Effector memory CD4-positive, alpha-beta T cell (primary cell): ENCODE results near the gene PPARG.

Experiments used
- DNase-seq, 3 donors: peaks; one replicate each; pipeline ENCODE4 v3.0.0-alpha.2; 2020
- H3K27ac ChIP-seq: 2 replicates; pipeline ENCODE4 v1.7.0; 2013; ENCODE audit warnings: mild to moderate bottlenecking, low read length, moderate library complexity; ENCODE audit not compliant: insufficient read depth, poor library complexity, severe bottlenecking
- H3K27me3 ChIP-seq: replicated peaks from 2 replicates; pipeline ENCODE4 v1.7.0; 2013; ENCODE audit warnings: mild to moderate bottlenecking, low read length; ENCODE audit not compliant: insufficient read depth, control insufficient read depth, poor library complexity, severe bottlenecking
- H3K36me3 ChIP-seq: 2 replicates; pipeline ENCODE4 v1.7.0; 2013; ENCODE audit warnings: mild to moderate bottlenecking, low read length, moderate library complexity; ENCODE audit not compliant: control insufficient read depth, insufficient read depth
- H3K4me1 ChIP-seq: 2 replicates; pipeline ENCODE4 v1.7.0; 2013; ENCODE audit warnings: low read length, mild to moderate bottlenecking; ENCODE audit not compliant: control insufficient read depth, insufficient read depth, poor library complexity, severe bottlenecking
- H3K4me3 ChIP-seq: 2 replicates; pipeline ENCODE4 v1.7.0; 2013; ENCODE audit warnings: low read length, low read depth, mild to moderate bottlenecking; ENCODE audit not compliant: insufficient read depth, poor library complexity, severe bottlenecking
- H3K9me3 ChIP-seq: 2 replicates; pipeline ENCODE4 v1.7.0; 2013; ENCODE audit warnings: mild to moderate bottlenecking, low read length, moderate library complexity; ENCODE audit not compliant: control insufficient read depth

PPARG gene

GRCh38 chr3:12401208-12401607 is 112.3 kb downstream of the PPARG start:
- H3K27me3 ChIP-seq, result no peaks in the 10 kb centered on the region
- H3K9me3 ChIP-seq, result no peaks in the 10 kb centered on the region
- no peak for DNase-seq
- H3K36me3 ChIP-seq, result no peaks in the 10 kb centered on the region
- H3K27ac ChIP-seq, result no peak overlapping the region
- H3K4me3 ChIP-seq, result no peak overlapping the region
- H3K4me1 ChIP-seq, result no peaks in the 10 kb centered on the region

GRCh38 chr3:12405432-12406272 is 116.8 kb downstream of the PPARG start:
- Histone ChIP-seq H3K27me3 (no peaks in the 10 kb centered on the region), H3K27ac (no peak overlapping the region)
- no peak for DNase-seq

DNA sequence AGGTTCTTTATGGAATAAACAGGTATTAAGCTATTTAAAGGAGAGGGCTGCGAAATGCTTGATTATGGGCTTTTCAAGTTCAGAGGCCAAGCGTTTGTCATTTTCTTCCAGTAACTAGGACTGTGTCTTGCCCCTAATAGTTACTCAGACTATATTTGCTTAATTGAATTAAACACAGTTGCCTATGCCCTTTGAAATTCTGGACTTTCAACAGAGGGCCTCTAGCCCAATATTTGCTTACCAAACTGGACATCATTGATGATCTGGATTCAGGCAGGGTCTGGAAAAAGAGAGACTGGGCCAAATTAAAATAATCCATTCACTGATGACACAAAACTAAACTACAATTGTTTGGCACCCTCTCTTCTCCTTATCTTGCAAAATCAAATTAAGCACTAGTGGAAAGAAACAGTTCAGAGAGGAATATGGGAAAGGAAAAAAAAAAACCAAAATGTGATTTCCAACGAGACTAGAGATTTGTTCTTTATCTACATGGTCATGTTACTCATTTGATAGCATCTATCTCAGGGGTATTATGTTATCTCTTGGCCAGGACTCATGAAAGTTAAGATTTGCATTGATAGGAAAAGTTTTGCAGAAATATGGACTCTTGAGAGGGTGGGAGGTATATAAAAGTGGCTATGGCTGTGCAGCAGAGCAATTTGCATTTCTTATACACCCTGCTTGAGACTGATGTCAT is 120.3 kb downstream of the PPARG start:
- no peaks in the 10 kb centered on the region for H3K9me3 ChIP-seq
- H3K27me3 ChIP-seq, result no peaks in the 10 kb centered on the region
- DNase-seq, result no peak
- no peak overlapping the region for H3K27ac ChIP-seq
- H3K4me1 ChIP-seq, result no peaks in the 10 kb centered on the region
- no peak overlapping the region for H3K4me3 ChIP-seq
- no peaks in the 10 kb centered on the region for H3K36me3 ChIP-seq

More at GRCh38 chr3:12405432-12406272, 116.8 kb downstream of the PPARG start:
- no peaks in the 10 kb centered on the region for H3K4me1 ChIP-seq
- H3K4me3 ChIP-seq, result no peak overlapping the region
- no peaks in the 10 kb centered on the region for H3K9me3 ChIP-seq
- no peaks in the 10 kb centered on the region for H3K36me3 ChIP-seq

DNA sequence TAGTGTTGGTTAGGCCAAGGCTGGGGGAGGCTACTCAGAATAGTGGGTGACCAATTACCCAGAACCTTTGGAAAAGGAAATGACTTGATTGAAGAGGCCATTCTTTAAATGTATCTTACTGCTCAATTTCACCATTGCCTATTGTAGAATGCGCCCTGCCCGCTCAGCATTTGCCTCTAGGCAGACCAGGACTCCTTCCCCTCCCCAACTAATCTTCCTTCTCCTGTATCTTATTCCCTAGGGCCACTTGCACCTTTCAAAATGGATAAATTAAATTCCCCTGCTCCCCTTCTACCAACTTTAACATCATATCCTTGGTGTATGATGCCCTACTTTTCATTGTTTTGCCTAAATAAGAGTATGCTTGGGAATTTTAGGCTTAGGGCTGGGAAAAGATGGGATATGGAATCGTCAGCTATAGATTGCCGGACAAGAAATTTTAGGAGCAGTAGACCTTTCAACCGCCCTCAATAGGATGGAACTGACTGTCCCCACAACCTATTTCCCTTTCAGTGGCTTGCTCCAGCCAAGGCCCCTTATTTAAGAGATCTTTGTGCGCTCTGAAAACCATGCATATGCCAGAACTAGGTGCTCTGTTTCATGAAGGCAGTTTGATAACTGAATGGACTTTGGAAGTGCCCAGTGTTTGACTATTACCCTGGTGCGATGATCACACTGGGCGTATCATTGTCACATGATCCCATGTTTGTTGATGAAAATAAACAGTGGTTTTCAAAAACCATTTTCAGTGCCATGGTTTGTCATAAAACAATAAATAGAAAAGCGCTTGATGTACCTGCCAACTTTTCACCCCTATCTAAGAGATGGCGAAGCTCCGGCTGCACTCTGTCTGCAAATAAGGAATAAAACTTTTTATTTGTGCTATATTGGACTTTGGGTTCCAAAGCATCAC is 121.1 kb downstream of the PPARG start:
- no peak overlapping the region for H3K27ac ChIP-seq
- no peak overlapping the region for H3K4me3 ChIP-seq
- H3K4me1 ChIP-seq, result no peaks in the 10 kb centered on the region
- no peaks in the 10 kb centered on the region for H3K27me3 ChIP-seq
- DNase-seq, result no peak
- H3K36me3 ChIP-seq, result no peaks in the 10 kb centered on the region
- H3K9me3 ChIP-seq, result no peaks in the 10 kb centered on the region

DNA sequence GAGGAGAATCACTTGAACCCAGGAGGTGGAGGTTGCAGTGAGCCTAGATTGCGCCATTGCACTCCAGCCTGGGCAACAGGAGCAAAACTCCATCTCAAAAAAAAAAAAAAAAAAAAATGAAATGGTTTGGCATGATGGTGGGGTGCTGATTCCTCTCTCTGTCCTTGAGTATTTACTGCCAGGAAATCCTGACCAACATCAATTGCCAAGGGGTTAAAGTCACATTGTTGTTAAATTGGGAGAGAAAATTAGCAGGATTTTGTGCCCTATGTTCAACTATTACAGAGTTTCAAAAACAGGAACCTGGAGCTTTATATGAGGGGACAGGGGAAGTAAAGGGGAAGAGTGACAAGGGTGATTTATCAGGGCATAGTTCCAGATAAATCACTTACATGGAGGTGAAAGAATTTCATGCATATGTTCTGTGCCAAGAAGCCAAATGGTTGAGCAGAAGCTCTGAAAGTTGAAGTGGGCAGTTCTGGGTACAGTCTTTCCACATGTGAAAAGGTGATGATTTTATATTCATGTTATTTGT is 124.9 kb downstream of the PPARG start:
- DNase-seq, result no peak
- no peak overlapping the region for H3K27ac ChIP-seq
- H3K4me3 ChIP-seq, result no peak overlapping the region
- H3K36me3 ChIP-seq, result no peaks in the 10 kb centered on the region
- no peaks in the 10 kb centered on the region for H3K27me3 ChIP-seq
- H3K9me3 ChIP-seq, result no peaks in the 10 kb centered on the region
- no peaks in the 10 kb centered on the region for H3K4me1 ChIP-seq

- no peaks in the 10 kb centered on the region for H3K4me1 ChIP-seq
- H3K4me3 ChIP-seq, result no peak overlapping the region
- no peak overlapping the region for H3K27ac ChIP-seq
- H3K9me3 ChIP-seq, result no peaks in the 10 kb centered on the region
- no peaks in the 10 kb centered on the region for H3K36me3 ChIP-seq
- DNase-seq, result no peak
- no peaks in the 10 kb centered on the region for H3K27me3 ChIP-seq
These were observed 126.3 kb downstream of the PPARG start for GRCh38 chr3:12415014-12415680.

DNA sequence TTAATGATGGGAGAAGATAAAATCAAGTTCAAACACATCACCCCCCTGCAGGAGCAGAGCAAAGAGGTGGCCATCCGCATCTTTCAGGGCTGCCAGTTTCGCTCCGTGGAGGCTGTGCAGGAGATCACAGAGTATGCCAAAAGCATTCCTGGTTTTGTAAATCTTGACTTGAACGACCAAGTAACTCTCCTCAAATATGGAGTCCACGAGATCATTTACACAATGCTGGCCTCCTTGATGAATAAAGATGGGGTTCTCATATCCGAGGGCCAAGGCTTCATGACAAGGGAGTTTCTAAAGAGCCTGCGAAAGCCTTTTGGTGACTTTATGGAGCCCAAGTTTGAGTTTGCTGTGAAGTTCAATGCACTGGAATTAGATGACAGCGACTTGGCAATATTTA is 127.9 kb downstream of the PPARG start:
- Histone ChIP-seq H3K36me3 (no peaks in the 10 kb centered on the region), H3K27me3 (no peaks in the 10 kb centered on the region), H3K4me1 (no peaks in the 10 kb centered on the region), H3K27ac (no peak overlapping the region), H3K4me3 (no peak overlapping the region), H3K9me3 (no peaks in the 10 kb centered on the region)
- no peak for DNase-seq

DNA sequence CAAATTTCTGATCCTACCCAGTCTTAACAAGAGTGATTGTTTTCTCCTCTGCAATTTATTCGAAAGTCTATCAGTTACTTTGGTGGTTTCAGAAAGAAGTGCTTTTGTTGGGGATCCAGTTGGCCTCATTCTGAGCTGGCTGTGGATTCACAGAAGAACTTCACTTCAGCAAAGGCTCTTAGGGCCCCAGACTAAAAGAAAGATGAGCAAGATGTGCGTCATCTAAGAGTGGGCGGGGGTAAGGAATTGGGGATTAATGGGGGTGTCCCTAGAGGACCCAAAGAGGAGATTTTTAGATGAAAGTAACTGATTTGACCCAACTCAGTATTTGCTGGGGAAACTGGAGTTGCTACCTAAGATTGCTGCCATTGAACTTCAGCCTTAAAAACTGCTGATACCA is 131.5 kb downstream of the PPARG start:
- Histone ChIP-seq H3K36me3 (no peaks in the 10 kb centered on the region), H3K9me3 (no peaks in the 10 kb centered on the region), H3K4me3 (no peak overlapping the region), H3K27ac (no peak overlapping the region), H3K27me3 (no peaks in the 10 kb centered on the region), H3K4me1 (no peaks in the 10 kb centered on the region)
- DNase-seq, result no peak

DNA sequence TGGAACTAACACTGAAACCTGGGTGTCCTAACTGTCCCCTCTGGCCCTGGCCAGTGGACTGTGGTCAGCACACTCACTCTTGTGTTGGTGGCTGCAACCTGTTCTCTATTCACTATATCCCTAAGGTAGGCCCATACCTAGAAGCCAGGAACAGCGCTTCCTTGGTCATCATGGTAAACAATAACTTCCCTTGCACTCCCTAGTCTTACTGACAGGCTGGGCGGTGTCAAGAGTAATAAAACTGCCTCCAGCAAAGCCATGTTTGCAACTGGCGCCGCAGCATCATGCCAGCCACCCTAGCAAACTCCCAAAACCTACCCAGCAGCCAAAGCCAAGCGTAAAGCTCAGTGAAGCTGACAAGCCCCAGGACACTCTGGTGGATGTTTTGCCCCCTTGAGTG is 132.3 kb downstream of the PPARG start:
- Histone ChIP-seq H3K27me3 (no peaks in the 10 kb centered on the region), H3K9me3 (no peaks in the 10 kb centered on the region), H3K4me3 (no peak overlapping the region), H3K36me3 (no peaks in the 10 kb centered on the region), H3K27ac (no peak overlapping the region), H3K4me1 (no peaks in the 10 kb centered on the region)
- no peak for DNase-seq
